HepG2 (cell line): Measurements from ENCODE around the gene KMT2D. TPM values are rescaled to one million over a fixed set of nuclear protein-coding genes. Genes with fewer than 3 reads are reported as not detected.

Experiments
- ARNT ChIP-seq: fragments of 450-650 bp; IDR thresholded peaks from 2 replicates; pipeline ENCODE4 v1.6.1; 2017
- CBX1 ChIP-seq: IDR thresholded peaks from one replicate; pipeline ENCODE4 v1.6.1; 2016; ENCODE audit warnings: antibody characterized with exemption, low read depth
- GATAD2A ChIP-seq: IDR thresholded peaks from 2 replicates; pipeline ENCODE4 v1.6.1; 2016
- KLF16 ChIP-seq, 2 experiments: sonication (generic) in 1 of 2; formaldehyde crosslinking in 1 of 2; IDR thresholded peaks; 2 replicates each; pipeline versions ENCODE4 v1.6.1 to v1.8.0; 2016 to 2023; ENCODE audit warnings: missing genetic modification reagents in 2 of 2, missing compliant biosample characterization in 1 of 2
- KLF6 ChIP-seq: IDR thresholded peaks from 2 replicates; pipeline ENCODE4 v1.8.0; 2016; ENCODE audit warnings: missing biosample characterization, missing genetic modification reagents
- PRPF4 ChIP-seq: fragments of 200-400 bp; formaldehyde crosslinking; IDR thresholded peaks from 2 replicates; pipeline ENCODE4 v1.6.1; 2016; ENCODE audit warnings: low read length, low read depth; ENCODE audit not compliant: poor library complexity, severe bottlenecking
- TEAD3 ChIP-seq: optimal IDR thresholded peaks from 2 replicates; pipeline ENCODE3; 2016; ENCODE audit warnings: borderline replicate concordance
- TSC22D2 ChIP-seq: sonication (generic); formaldehyde crosslinking; IDR thresholded peaks from 2 replicates; pipeline ENCODE4 v1.5.1; 2020; ENCODE audit warnings: missing genetic modification reagents, mild to moderate bottlenecking, borderline replicate concordance
- ZFX ChIP-seq: sonication (generic); formaldehyde crosslinking; IDR thresholded peaks from 2 replicates; pipeline ENCODE4 v1.4.0; 2020; ENCODE audit warnings: mild to moderate bottlenecking, low read depth, missing genetic modification reagents, moderate library complexity
- ZMYM2 ChIP-seq: sonication (generic); formaldehyde crosslinking; IDR thresholded peaks from 2 replicates; pipeline ENCODE4 v1.8.0; 2022; ENCODE audit warnings: mild to moderate bottlenecking, missing genetic modification reagents
- ZNF207 ChIP-seq: fragments of 450-650 bp; IDR thresholded peaks from 2 replicates; pipeline ENCODE4 v1.6.1; 2016; ENCODE audit warnings: antibody characterized with exemption, borderline replicate concordance
- ZNF224 ChIP-seq: sonication (generic); formaldehyde crosslinking; IDR thresholded peaks from 2 replicates; pipeline ENCODE4 v1.5.0; 2020; ENCODE audit warnings: mild to moderate bottlenecking, missing genetic modification reagents
- ZNF614 ChIP-seq: IDR thresholded peaks from 2 replicates; pipeline ENCODE4 v1.6.1; 2018; ENCODE audit warnings: missing biosample characterization, missing genetic modification reagents, inconsistent platforms, borderline replicate concordance
- ZNF883 ChIP-seq: sonication (generic); formaldehyde crosslinking; IDR thresholded peaks from 2 replicates; pipeline ENCODE4 v1.5.1; 2020; ENCODE audit warnings: mild to moderate bottlenecking, missing genetic modification reagents; ENCODE audit errors: not compliant biosample characterization
- polyA plus RNA-seq, 8 experiments: library from polyadenylated mRNA; depleted of rRNA in 3 of 8; stranded (reverse) in 7 of 8; unstranded in 1 of 8; fragments of >200 nt; fragmentation: Illumina TruSeq in 4 of 8; extraction: Trizol in 4 of 8; gene quantifications; 2 replicates each; pipeline versions ENCODE4 v1.2.1 to v1.2.3, GENCODE V29; 2011 to 2016; ENCODE audit warnings: low read depth in 4 of 8, missing spikeins in 1 of 8, mixed read lengths in 1 of 8; ENCODE audit not compliant: insufficient read depth in 1 of 8
- total RNA-seq, 5 experiments: library from RNA; depleted of rRNA; stranded (reverse); fragments of >200 nt; fragmentation: Illumina TruSeq; extraction: Trizol; gene quantifications; 2 replicates each; pipeline ENCODE4 v1.2.3, GENCODE V29; 2016; ENCODE audit warnings: low read depth in 1 of 5
- TF ChIP-seq, protein P1 (sequence below): sonication (generic); formaldehyde crosslinking; IDR thresholded peaks from 2 replicates; pipeline ENCODE4 v1.4.0; 2020; ENCODE audit warnings: missing genetic modification reagents, low read depth, mild to moderate bottlenecking, borderline replicate concordance
- TF ChIP-seq, protein P2 (sequence below): IDR thresholded peaks from 2 replicates; pipeline ENCODE4 v1.6.1; 2016; ENCODE audit warnings: low read depth, control low read depth
- TF ChIP-seq, protein P3 (sequence below): sonication (generic); formaldehyde crosslinking; conservative IDR thresholded peaks from 2 replicates; pipeline ENCODE4 v1.4.0; 2020; ENCODE audit warnings: missing genetic modification reagents
- TF ChIP-seq, protein P4 (sequence below): sonication (generic); formaldehyde crosslinking; IDR thresholded peaks from 2 replicates; pipeline ENCODE4 v1.4.0; 2020; ENCODE audit warnings: missing genetic modification reagents, borderline replicate concordance
- TF ChIP-seq, protein P5 (sequence below): sonication (generic); formaldehyde crosslinking; IDR thresholded peaks from 2 replicates; pipeline ENCODE4 v1.8.1; 2023; ENCODE audit warnings: mild to moderate bottlenecking, missing genetic modification reagents

The KMT2D gene
- total and polyA plus RNA-seq, 2 of the 13 experiments (the other 11 are each of a cell fraction or from before 2014, with no cell fraction given), result 8.1 to 10.4 TPM

DNA sequence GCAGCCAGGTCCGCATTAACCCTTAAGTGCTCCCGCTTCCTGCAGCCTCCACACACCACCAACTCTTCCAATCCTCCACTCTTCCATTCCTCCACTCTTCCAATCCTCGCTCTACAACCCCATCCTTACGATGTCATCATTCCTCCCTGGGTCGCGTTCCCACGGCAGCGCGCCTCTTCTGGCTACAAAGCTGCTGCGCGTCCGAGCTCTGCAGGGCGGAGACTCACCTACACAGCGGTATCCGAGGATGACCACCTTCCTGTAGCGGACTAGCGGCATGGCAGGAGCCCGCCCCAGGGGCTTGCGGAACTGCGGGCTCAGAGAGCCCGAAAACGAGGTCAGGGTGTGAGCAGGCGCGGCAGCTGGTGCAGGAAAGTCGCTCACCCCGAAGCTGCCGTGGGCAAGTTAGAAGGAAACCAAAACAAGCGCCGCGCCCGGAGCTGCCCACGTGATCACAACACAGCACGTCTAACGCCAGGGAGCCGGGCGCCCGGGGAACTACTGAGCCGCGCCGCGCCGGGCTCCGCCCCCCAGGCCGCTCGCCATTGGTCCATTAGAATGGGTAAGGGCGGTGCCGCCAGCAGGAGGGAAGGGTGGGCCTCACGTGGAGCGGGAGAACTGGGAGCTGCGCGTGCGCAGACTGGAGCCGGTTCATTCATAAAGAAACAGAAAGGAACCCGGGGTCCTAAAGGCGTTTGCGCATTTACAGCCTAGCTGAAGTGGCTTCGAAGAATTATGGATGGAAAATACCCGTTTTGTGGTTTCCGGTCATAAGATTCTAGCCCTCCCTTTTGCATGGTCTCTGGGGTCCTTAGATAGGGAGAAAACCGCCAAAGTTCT lies 9.1 kb upstream of the KMT2D start, which contains the start of gene RHEBL1 (continued):
- TF ChIP-seq, protein P1, sequence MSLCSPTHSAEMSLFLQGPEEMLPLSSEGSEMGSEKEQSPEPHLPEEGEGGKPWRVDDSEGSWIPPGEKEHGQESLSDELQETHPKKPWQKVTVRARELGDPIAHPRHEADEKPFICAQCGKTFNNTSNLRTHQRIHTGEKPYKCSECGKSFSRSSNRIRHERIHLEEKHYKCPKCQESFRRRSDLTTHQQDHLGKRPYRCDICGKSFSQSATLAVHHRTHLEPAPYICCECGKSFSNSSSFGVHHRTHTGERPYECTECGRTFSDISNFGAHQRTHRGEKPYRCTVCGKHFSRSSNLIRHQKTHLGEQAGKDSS (CRISPR knock-in tag), result no peak
- peak; percentile 51 for TF ChIP-seq ZNF883 (CRISPR knock-in tag)
- TF ChIP-seq TEAD3 (CRISPR knock-in tag), result peak; percentile 10
- no peak for TF ChIP-seq ZNF614 (CRISPR knock-in tag)
- TF ChIP-seq ZNF224 (CRISPR knock-in tag), result peak; percentile 77; the same call in 1 of the 2 replicates
- TF ChIP-seq PRPF4, result no peak
- no peak for TF ChIP-seq TSC22D2
- peak; percentile 15; the same call in 1 of the 2 replicates for TF ChIP-seq ZMYM2 (CRISPR knock-in tag)
- no peak for TF ChIP-seq KLF16 (CRISPR knock-in tag; IDR thresholded peaks at IDR 0.05)
- TF ChIP-seq, protein P2, sequence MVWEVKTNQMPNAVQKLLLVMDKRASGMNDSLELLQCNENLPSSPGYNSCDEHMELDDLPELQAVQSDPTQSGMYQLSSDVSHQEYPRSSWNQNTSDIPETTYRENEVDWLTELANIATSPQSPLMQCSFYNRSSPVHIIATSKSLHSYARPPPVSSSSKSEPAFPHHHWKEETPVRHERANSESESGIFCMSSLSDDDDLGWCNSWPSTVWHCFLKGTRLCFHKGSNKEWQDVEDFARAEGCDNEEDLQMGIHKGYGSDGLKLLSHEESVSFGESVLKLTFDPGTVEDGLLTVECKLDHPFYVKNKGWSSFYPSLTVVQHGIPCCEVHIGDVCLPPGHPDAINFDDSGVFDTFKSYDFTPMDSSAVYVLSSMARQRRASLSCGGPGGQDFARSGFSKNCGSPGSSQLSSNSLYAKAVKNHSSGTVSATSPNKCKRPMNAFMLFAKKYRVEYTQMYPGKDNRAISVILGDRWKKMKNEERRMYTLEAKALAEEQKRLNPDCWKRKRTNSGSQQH (CRISPR knock-in tag), result no peak
- TF ChIP-seq, protein P3, sequence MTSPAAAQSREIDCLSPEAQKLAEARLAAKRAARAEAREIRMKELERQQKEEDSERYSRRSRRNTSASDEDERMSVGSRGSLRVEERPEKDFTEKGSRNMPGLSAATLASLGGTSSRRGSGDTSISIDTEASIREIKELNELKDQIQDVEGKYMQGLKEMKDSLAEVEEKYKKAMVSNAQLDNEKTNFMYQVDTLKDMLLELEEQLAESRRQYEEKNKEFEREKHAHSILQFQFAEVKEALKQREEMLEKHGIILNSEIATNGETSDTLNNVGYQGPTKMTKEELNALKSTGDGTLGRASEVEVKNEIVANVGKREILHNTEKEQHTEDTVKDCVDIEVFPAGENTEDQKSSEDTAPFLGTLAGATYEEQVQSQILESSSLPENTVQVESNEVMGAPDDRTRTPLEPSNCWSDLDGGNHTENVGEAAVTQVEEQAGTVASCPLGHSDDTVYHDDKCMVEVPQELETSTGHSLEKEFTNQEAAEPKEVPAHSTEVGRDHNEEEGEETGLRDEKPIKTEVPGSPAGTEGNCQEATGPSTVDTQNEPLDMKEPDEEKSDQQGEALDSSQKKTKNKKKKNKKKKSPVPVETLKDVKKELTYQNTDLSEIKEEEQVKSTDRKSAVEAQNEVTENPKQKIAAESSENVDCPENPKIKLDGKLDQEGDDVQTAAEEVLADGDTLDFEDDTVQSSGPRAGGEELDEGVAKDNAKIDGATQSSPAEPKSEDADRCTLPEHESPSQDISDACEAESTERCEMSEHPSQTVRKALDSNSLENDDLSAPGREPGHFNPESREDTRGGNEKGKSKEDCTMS, result no peak
- no peak; the same call in 1 of the 2 replicates for TF ChIP-seq ZFX (CRISPR knock-in tag)
- no peak for TF ChIP-seq CBX1
- TF ChIP-seq KLF6 (CRISPR knock-in tag), result no peak
- TF ChIP-seq, protein P4, sequence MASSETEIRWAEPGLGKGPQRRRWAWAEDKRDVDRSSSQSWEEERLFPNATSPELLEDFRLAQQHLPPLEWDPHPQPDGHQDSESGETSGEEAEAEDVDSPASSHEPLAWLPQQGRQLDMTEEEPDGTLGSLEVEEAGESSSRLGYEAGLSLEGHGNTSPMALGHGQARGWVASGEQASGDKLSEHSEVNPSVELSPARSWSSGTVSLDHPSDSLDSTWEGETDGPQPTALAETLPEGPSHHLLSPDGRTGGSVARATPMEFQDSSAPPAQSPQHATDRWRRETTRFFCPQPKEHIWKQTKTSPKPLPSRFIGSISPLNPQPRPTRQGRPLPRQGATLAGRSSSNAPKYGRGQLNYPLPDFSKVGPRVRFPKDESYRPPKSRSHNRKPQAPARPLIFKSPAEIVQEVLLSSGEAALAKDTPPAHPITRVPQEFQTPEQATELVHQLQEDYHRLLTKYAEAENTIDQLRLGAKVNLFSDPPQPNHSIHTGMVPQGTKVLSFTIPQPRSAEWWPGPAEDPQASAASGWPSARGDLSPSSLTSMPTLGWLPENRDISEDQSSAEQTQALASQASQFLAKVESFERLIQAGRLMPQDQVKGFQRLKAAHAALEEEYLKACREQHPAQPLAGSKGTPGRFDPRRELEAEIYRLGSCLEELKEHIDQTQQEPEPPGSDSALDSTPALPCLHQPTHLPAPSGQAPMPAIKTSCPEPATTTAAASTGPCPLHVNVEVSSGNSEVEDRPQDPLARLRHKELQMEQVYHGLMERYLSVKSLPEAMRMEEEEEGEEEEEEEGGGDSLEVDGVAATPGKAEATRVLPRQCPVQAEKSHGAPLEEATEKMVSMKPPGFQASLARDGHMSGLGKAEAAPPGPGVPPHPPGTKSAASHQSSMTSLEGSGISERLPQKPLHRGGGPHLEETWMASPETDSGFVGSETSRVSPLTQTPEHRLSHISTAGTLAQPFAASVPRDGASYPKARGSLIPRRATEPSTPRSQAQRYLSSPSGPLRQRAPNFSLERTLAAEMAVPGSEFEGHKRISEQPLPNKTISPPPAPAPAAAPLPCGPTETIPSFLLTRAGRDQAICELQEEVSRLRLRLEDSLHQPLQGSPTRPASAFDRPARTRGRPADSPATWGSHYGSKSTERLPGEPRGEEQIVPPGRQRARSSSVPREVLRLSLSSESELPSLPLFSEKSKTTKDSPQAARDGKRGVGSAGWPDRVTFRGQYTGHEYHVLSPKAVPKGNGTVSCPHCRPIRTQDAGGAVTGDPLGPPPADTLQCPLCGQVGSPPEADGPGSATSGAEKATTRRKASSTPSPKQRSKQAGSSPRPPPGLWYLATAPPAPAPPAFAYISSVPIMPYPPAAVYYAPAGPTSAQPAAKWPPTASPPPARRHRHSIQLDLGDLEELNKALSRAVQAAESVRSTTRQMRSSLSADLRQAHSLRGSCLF (CRISPR knock-in tag), result no peak
- no peak for TF ChIP-seq ZNF207
- TF ChIP-seq ARNT, result no peak
- TF ChIP-seq, protein P5, sequence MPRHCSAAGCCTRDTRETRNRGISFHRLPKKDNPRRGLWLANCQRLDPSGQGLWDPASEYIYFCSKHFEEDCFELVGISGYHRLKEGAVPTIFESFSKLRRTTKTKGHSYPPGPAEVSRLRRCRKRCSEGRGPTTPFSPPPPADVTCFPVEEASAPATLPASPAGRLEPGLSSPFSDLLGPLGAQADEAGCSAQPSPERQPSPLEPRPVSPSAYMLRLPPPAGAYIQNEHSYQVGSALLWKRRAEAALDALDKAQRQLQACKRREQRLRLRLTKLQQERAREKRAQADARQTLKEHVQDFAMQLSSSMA (CRISPR knock-in tag), result no peak
- TF ChIP-seq GATAD2A, result no peak
